HG03039 (cell line): Measurements from ENCODE around the gene FGD2.

Source experiments
- ATAC-seq: cut with Tn5 transposase; IDR thresholded peaks from one replicate; pipeline ENCODE4 v1.9.1; 2021; ENCODE audit warnings: mild to moderate bottlenecking, moderate library complexity; ENCODE audit not compliant: unreplicated experiment

The FGD2 gene

DNA sequence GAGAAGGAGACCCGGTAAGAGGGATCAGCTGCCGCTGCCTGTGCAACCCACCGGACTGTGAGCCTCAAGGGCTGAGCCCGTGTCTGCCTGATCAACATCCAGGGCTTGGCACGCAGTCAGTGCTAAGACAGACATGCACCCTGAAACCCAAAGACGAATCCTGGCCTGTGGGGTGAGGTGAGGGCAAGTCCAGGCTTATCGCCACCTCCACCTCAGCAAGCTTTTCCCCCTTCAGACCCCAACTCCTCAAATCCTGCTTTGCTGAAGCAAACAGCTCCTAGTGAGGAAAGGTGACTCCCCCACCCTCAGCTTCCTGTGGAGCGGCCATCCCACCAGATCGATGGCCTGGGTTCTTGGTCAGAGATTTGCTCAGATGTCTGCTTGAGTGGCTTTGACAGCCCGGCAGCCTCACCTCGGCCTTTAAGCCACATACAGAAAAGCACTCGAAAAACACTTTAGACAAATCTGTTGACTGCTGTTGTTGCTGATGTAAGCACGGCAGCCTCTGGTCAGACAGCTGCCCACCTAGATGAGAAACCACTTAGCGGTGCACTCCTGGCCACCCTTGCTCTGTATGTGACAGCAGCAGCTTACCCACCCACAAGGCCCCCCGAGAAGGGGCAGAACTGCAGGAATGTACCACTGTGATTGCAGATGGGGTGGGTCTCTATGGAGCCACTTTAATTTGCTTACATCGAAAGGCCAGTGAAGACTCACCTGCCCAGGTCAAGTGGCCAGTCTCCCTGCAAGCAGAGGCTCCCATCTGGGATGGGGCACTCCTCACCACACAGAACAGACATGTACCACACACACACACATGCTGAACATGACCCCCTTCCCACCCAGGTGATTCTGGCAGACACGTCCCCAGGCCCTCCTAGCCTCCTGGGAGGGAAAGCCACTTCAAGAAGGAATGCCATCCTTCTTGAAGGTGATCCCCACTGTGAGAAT, 34.3 kb upstream of the FGD2 start:
- ATAC-seq = no peak

DNA sequence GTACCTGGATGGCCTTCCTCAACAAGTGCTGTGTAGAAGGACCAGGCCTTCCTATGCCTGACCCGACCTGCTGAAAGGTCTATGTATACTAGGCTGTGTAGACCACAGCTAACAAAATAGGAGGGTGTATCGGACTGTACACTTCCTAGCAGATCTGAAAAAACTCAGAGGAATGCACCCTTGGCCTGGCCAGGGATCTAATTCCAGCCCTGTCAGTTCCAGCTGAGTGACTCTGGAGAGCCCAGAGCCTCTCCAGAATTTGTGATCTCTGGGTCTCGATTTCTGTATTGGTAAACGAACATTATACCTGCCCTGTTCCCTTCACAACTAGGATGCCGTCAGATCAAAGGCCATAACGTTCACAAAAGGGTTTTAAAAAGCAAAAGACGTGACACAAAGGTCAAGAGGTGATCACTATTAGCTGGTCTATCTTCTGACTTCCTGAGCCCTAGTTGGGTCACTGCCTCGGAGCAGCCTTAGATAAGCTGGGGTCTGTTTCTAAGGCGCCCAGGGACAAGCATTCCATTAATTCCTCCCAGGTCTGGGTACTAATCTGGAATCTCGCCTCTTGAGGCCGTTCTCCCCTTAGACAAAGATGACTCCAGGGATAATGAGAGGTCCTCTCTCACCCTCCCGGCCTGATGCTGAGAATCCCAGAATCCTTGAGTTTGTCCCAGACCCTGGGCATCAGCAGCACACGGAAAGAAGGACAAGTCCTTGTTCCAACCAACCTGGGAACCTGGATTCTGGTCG, 33.4 kb upstream of the FGD2 start:
- ATAC-seq = no peak

DNA sequence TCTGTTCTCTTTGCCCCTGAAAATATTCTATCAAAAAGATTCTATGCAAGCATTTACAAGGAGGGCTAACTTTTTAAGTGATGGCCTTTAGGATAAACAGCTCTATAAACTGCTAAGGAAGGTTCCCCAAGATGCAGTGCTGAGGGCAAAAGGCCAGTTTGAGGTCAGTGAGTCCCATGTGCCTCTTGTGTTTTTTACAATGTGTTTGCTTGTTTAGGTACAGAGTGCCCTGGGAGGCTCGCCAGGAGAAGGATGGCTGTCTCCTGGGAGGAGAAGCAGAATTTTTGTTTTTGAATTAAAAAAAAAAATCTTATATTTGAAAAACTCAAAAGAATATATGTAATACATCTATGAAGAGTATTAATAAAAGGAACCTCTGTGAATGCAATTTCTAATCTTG, 32.3 kb upstream of the FGD2 start:
- no peak for ATAC-seq

DNA sequence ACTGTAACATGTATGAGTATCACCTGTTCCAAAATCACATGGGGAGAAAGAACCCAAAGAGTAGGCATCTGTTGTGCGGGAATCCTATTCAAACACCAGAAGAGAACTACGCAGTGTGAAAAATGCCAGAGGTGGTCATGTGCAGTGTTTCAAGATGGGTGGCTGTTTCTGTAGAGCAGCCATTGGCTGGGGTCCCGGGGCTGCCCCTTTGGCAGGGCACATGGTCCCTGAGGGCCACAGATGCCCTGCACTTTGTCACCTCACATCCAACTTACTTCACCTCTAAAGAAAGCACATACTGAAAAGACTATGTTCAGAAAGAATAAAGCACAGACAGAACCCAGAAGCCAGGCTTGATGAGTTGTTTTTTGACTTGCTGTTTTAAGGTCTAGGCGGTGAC, 31.8 kb upstream of the FGD2 start:
- ATAC-seq = no peak

DNA sequence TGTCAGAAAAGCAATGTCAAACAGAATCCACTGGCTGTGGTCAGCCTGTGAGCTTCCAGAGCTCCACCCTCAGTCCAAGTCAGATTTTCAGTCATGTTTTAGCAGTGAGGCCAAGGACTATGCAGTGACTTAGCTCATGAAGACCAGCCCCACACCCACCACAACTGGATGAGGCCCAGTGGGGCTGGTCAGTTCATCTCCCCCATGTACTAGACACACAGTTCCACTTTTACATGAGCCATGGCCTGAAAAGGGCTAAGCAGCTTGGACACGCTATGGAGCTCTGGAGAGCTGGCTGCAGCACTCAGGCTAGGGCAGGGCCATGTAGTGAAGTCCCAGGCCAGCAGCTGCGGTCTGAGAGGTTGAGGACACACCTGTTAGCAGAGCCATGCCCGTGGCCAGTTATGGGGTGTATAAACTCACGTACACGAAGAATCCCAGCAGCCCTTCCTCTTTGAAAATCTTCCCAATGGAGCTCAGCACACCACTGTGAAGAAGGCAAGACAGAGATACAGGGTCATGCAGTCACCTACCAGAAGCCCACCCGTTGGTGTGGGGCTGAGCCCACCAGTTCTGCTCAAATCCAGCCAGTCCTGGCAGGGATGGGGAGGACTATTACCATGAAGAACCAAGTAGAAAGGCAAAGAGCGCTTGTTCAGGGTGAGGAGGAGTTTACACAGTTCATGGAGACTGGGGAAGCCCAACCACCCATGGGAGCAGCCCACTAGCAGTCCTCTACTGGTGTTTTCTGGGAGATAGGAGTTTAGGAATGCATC, 30.0 kb upstream of the FGD2 start:
- no peak for ATAC-seq

DNA sequence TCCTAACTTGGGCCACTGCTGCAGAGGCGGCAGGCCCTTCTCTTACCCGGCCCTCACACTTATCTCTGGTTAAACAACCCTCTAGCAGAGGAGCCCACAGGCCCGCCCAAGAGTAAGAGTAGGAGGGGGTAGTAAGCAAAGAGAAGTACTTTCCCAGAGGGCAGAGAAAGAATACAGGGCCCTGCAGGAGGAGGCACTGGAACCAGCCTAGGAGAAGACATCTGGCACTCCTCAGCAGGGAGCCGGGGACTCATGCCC, 29.5 kb upstream of the FGD2 start:
- ATAC-seq = no peak

DNA sequence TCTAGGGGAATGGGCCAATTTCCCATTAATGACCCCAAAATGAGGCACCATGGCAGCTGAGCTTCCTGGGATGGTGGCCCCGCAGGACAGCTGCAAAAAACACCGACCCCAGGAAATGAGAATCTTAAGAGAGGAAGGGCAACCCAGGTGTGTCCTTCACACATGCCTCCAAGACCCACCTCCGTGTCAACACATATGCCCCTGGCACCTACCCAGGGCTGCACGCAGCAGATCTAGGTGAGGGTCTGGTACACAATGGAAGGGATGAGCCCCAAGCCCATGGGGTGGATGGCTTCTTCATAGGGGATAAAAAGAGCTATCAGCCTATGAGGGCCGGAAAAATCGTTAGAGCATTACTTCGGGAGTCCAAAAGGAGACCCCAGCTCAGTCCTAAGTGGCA, 28.9 kb upstream of the FGD2 start:
- no peak for ATAC-seq

DNA sequence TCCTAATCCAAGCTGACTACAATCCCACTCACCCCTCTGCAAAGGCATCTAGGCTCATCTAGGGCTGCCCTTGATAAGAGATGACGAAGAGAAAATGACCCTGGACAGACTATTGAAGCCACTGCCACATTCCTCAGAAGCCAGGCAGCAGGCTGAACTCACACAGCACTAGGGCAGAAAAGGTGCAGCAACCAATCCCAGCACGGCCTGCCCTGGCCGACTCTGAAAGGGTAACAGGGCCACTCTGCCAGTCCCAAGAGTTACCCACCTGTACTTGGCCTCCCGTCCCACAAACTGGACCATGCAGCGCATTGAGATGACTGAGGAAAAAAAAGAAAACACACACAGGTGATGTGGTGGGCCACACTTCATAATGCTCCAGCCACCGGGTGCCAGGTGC, 28.5 kb upstream of the FGD2 start:
- no peak for ATAC-seq

DNA sequence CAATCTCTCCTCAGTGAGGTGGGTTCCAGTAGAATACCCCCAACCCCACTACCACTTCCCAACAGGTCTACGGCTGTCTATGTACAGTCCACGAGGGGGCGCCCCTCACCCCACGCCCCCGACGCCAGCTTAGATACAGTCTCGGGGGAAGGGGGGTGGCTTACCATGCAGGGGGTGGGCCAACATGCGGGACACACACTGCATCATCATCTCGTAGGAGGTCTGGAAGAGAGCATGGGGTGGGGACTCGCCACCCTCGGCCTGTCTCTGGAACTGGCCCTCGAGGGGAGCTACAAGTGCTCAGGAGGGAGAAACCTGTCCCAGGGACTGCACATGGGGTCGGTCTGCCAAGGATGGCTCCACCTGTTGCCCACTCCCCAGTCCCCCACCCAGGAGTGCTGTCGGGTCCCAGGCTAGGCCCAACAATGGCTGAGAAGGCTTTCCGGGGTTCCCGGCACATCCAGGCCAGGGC, 27.9 kb upstream of the FGD2 start:
- ATAC-seq = no peak

DNA sequence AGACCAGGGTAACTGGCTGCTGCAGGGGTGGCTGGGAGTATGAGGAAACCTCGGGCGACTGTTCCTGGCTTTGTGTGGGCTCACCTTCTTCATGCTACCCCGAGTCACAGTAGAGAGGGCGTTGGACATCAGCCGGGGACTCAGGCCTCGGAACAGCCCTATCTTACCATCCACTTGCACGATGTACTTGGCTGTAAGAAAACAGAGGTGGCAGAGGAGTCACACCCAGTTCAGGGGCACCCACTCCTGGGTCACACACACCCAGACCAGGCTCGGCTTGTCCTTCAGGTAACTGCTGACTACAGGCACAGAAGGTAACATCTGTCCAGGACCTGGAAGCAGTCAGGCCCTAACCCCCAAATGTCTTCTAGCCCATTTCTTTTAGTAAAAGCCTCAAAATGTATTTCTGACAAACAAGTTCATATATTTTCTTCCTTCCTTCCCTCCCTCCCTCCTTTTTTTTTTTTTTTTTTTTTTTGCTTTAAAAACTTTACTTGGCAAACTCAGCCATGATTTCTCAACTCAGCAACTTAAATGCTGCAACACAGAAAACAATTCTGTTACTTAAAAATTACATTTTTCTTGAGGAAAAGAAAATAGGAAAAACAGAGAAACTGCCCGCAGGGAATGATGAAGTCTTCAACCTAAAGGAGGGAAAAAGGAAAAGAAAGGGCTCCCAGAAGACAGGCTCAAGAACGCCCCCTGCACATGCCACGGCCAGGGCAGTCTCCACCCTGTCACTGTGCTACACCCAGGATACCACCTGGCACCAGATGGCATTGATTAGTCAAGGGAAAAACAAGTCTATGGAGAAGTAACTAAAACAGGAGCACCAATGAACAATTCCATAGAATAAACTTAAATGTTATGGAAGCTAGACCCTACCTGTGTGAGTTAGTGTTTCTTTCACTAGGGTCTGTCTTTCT, 26.8 kb upstream of the FGD2 start:
- ATAC-seq = no peak

DNA sequence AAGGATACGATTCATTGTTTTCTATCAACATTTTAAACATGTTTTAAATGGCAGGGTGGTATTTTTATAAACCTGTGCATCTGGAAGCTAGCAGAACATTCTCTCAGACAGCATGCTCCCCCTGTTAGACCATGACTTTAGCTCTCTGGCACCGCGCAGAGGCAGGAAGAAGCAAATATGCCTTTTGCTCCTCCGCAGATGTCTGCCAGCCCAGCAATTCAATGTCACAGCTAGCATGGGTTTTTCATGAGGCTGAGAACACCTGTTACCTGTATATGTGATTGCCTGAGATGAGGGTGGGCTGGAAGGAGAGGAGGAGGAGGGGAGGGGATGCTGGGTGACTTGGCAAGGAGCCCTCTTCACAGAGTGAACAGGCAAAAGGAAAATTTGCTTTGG, 26.1 kb upstream of the FGD2 start:
- ATAC-seq = no peak

DNA sequence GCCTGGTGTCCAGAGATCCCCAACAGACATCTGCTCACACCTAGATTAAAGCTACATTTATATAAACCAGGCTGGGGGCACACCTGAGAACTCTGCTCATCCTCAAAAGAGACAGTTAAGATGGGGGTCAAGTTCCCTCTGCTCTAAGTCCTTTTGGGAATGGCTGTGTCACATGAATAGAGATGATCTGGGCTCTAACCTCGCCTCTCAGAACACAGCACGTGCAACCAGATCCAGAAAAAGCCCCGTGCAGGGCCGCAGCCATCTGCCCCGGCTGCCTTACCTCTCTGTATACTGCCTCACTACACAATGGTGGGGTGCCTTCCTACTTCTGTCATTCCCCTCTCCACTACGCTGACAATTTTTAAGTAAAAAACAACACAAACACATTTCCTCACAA, 25.3 kb upstream of the FGD2 start:
- no peak for ATAC-seq

DNA sequence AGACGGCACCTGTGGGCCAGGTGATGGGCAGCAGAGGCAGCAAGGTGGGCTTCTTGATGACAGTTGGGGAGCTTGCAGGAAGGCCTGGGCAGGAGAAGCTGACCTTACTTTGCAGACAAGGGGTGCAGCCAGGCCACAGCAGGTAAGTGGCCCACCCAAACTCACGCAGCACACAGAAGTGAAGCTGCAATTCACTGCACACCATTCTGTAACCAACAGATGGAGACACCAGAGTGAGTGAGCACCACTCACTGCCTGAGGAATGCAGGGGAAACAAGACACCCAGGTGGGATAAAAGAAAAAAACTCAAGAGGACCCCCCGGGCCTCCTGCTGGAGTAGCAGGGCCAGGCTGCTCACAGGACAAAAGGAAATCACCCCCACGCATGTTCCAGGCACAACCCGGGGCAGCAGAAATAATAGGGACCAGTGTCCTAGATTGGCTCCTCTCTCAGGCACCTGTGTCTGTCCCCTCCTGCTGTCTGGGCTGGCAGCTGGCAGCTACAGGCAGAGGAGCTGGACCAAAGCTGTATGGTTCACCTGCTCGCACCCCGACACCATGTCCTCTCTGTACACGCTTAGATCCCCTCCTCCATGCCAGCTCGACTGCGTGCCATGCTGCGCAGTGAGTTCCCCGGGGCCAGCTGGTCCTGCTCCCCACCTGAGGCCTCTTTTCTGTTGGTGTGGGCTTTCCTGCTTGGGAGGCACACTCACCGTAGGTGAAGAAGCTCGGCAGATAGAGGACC, 24.4 kb upstream of the FGD2 start:
- no peak for ATAC-seq

DNA sequence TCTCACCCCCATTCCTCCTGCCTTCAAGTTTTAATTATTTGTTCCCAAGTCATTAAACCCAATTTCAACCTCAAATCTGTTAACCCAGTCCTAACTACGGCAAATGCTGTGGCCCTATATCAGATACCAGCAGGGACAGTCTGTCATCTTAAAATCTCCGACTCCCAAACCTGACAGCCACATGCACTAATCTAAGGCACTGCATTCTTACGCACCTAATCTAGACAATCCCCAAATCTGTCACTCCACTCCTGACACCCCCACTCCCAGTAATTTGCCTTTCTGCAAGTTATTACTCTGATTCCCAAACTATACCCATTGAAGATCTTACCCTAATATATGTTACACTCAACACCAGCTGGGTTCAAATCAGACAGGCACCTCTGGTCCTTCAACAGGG, 21.9 kb upstream of the FGD2 start:
- ATAC-seq = no peak

DNA sequence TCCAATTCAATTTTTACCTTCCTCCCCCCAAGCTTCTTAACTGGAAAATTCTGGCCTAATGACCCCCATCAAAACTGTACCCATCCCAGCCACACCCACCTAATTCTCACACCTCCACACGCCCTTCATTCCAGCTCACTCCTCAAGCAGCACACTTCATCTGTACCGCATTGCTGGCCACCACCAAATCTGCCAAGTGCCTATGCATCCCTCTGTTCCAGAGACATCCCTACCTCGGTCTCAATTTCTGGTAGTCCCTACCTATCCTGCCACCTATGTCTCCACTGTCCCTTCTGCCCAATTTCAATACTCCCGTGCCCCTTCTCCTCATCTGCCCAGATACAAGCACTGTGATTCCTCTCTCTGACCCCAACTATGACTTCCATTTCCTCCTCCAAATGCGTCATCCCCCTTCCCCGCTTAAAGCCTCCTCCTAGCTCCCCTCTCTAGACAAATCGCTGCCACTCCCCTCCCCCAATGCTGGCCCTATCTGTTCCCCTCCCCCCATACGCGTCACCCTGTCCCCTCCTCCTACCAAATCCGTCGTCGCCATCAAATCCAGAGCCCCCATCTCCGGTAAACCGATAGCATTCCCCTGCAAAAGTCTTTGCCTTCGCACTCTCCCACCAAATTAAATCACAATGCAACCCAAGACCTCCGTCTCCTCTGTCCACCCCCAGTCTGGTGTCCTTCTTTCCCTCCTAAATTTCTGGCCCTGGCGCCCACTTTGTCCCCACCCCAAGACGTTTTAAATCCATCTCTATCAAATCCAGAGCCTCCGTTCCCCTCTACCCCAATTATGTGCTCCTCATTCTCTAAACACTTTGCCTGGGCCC, 20.7 kb upstream of the FGD2 start:
- no peak for ATAC-seq

DNA sequence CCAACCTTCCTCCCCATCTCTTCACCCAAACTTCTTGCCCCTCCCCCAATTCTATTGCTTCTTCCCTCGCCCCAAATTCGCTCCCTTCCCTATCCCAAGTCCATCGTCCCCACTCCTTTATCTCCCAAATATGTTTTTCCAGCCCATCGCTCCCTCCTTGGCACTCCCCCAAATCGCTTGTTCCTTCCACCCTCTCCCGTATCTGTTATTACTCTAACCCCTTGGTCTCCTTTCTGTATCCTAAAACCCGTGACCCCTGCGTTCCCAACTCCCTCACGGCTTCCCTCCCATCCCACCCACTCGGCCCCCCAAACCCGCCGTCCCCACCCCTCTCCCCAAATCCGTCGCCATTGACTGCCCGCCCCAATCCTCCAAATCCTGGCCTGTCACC, 20.0 kb upstream of the FGD2 start:
- no peak for ATAC-seq

DNA sequence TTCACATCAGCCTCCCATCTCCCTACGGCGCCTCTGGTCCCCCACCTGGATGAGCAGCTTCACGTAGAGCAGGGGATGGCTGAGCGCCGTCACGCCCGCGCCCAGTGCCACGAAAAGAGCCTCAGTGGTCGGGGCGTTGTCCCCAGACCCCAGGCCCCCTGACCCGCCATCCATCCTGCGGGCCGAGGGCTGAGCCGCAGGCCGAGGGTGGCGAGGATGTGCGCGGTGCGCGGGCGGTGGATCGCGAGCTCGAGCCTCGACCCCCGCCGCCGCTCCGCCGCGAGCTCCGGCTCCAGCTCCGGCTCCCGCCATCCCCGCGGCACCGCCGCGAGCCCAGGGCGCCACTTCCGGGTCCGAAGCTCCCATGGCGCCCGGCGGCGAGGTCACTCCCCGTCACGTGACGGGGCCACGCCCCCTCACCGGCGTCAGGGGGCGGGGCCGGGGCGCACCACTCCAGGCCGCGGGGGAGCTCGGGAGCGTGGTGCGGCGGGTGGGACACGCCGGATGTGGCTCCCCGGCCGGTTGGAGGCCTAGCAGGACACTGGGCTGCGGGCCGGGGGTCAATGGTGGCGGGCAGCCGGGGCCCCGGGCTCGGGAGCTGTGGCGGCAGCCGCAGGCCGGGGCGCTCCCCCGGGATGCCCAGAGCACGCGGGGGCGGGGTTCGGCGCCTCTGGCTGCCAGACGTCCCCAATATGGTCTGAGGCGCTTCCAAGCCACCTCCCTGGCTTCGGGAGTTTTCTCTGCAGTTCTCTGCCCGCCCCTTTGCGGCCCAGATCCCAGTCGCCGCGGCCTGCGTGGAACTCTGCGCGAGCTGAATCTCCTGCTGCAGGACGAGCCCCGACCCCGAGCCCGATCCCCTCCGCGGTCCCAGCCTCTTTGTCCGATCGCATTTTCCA, 19.4 kb upstream of the FGD2 start, which contains the start of gene MTCH1:
Gene MTCH1 (minus strand): TSS at position 389 of the 896 bp plus-strand sequence. CDS start 23 bp downstream, at position 366.
- ATAC-seq = peak; percentile 81

DNA sequence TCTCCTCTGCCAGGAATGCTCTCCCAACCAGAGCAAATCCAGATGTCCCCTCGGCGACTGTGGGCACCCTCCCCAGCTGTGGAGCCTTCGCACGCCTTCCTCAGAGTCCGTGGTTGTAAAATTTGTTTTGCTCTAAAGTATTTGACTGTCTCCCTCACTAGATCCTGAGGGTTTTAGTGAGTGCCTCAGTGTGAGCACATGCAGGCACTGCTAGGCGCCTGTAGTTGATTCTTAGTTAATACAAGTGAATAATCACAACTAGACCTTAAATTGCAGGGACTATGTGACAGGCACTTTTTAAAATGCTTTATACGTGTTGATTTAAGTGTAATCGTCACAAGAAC, 18.8 kb upstream of the FGD2 start:
- no peak for ATAC-seq
